ENCODE data around the gene NANOGP8. TPM values are rescaled to one million over a fixed set of nuclear protein-coding genes. Genes with fewer than 3 reads are reported as not detected.
"Not testable (repeated sequence)": the region's sequence is repeated elsewhere in the genome, so short reads cannot be mapped to it uniquely, and the experiment has no call there.

NANOGP8 gene
- not detected in 2 replicates for total RNA-seq (2014; rRNA removed; shearing (Covaris generic))
- polyA plus RNA-seq (2015; cell fraction: cytosol; rRNA removed), result not detected in 2 replicates
- polyA plus RNA-seq (2015; cell fraction: nucleus; rRNA removed), result not detected in 2 replicates

- DNase-seq (ENCODE audit: low read depth), result not testable (repeated sequence)
Measured at GRCh38 chr15:35085176-35085919, at the start of gene NANOGP8. Gene NANOGP8, minus strand, starts transcription at chr15:35085295. Its CDS starts 185 bp downstream, at chr15:35085110.

- no peak for DNase-seq (ENCODE audit: low read depth)
Measured at GRCh38 chr15:35134299-35134698, 49.2 kb upstream of the NANOGP8 start.

- DNase-seq (ENCODE audit: low read depth), result no peak
Measured at GRCh38 chr15:35130245-35130644, 45.1 kb upstream of the NANOGP8 start.

GRCh38 chr15:35129361-35129760 lies 44.3 kb upstream of the NANOGP8 start:
- DNase-seq (ENCODE audit: low read depth), result no peak

GRCh38 chr15:35127717-35128116 lies 42.6 kb upstream of the NANOGP8 start:
- no peak for DNase-seq (ENCODE audit: low read depth)

- no peak for DNase-seq (ENCODE audit: low read depth)
Measured at GRCh38 chr15:35126236-35126635, 41.1 kb upstream of the NANOGP8 start.

- no peak for DNase-seq (ENCODE audit: low read depth)
Measured at GRCh38 chr15:35123743-35124142, 38.6 kb upstream of the NANOGP8 start.

GRCh38 chr15:35121611-35122359 lies 36.7 kb upstream of the NANOGP8 start:
- no peak for DNase-seq (ENCODE audit: low read depth)

- DNase-seq (ENCODE audit: low read depth), result no peak
Measured at GRCh38 chr15:35120173-35120572, 35.1 kb upstream of the NANOGP8 start.

- DNase-seq (ENCODE audit: low read depth), result no peak
Measured at GRCh38 chr15:35118960-35119359, 33.9 kb upstream of the NANOGP8 start.

GRCh38 chr15:35117543-35118265 lies 32.6 kb upstream of the NANOGP8 start:
- DNase-seq (ENCODE audit: low read depth), result no peak

GRCh38 chr15:35115155-35115725 lies 30.1 kb upstream of the NANOGP8 start:
- DNase-seq (ENCODE audit: low read depth), result peak; percentile 7

GRCh38 chr15:35112346-35112745 lies 27.3 kb upstream of the NANOGP8 start:
- no peak for DNase-seq (ENCODE audit: low read depth)

- DNase-seq (ENCODE audit: low read depth), result no peak
Measured at GRCh38 chr15:35111861-35112260, 26.8 kb upstream of the NANOGP8 start.

- DNase-seq (ENCODE audit: low read depth), result no peak
Measured at GRCh38 chr15:35108453-35108852, 23.4 kb upstream of the NANOGP8 start.

- DNase-seq (ENCODE audit: low read depth), result no peak
Measured at GRCh38 chr15:35107561-35107960, 22.5 kb upstream of the NANOGP8 start.

GRCh38 chr15:35107122-35107521 lies 22.0 kb upstream of the NANOGP8 start:
- DNase-seq (ENCODE audit: low read depth), result no peak

GRCh38 chr15:35104526-35105147 lies 19.5 kb upstream of the NANOGP8 start:
- DNase-seq (ENCODE audit: low read depth), result no peak

- no peak for DNase-seq (ENCODE audit: low read depth)
Measured at GRCh38 chr15:35102186-35102585, 17.1 kb upstream of the NANOGP8 start.

GRCh38 chr15:35101335-35101734 lies 16.2 kb upstream of the NANOGP8 start:
- DNase-seq (ENCODE audit: low read depth), result no peak

- DNase-seq (ENCODE audit: low read depth), result no peak
Measured at GRCh38 chr15:35098737-35099136, 13.6 kb upstream of the NANOGP8 start.
